ENCODE results near the gene HOXA9. TPM values are rescaled to one million over a fixed set of nuclear protein-coding genes. Genes with fewer than 3 reads are reported as not detected.

HOXA9 gene
- polyA plus RNA-seq, 1 donor from 2014 or later: not detected

- TF ChIP-seq RAD21 (conservative IDR thresholded peaks at IDR 0.05) (no peak), SMC3 (conservative IDR thresholded peaks at IDR 0.05; ENCODE audit: poor library complexity) (no peak), EP300 (conservative IDR thresholded peaks at IDR 0.05; ENCODE audit: poor library complexity, severe bottlenecking) (no peak)
- Histone ChIP-seq H3F3A (ENCODE audit: insufficient read depth, low read length, poor library complexity, severe bottlenecking) (no peaks in the 10 kb centered on the region), H3K27ac (ENCODE audit: low read length) (no peak overlapping the region), H4K20me1 (ENCODE audit: insufficient read depth) (no peaks in the 10 kb centered on the region), H3K4me3 (ENCODE audit: low read length) (no peak overlapping the region), H3K4me2 (ENCODE audit: low read length) (no peak overlapping the region), H3K79me2 (replicated peaks; ENCODE audit: insufficient read depth, low read length) (no peaks in the 10 kb centered on the region), H3K9me2 (ENCODE audit: insufficient read depth, low read length) (no peaks in the 10 kb centered on the region), H3K9ac (ENCODE audit: low read length) (no peak overlapping the region), H3K27me3 (ENCODE audit: insufficient read depth, low read depth, low read length) (peaks cover 99% of the 10 kb centered on the region), H3K36me3 (ENCODE audit: insufficient read depth, low read length) (no peaks in the 10 kb centered on the region), H2AFZ (ENCODE audit: low read depth, low read length) (no peak overlapping the region), H3K9me3 (ENCODE audit: low read length) (peaks cover 32% of the 10 kb centered on the region)
These were observed 8.2 kb downstream of the HOXA9 start for GRCh38 chr7:27156916-27157701.

DNA sequence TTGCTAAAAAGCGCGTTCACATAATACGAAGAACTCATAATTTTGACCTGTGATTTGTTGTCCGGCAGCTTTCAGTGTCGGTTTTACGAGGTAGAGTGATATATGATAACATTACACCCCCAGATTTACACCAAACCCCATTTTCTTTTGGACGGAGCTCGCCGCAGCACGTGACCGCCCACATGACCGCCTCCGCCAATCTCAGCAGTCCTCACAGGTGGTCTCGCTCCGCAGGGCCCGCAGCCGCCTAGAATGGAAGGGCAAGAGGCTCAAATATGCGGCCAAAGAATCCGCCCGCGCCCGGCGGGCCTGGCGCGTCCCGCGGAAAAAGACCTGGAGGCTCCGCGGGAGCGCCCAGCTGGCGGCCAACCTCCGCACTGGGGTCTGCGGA is 8.8 kb downstream of the HOXA9 start, which contains the start of gene HOXA7:
TSS of gene HOXA7 (minus strand) at position 168 of the 391 bp plus-strand sequence. CDS start at position 38, 130 bp downstream.
- peak within 1 kb of the TSS; percentile 25 for H3K4me3 ChIP-seq (ENCODE audit: low read length)
- H3F3A ChIP-seq (ENCODE audit: insufficient read depth, low read length, poor library complexity, severe bottlenecking): no peaks in the 10 kb centered on the region
- H3K4me2 ChIP-seq (ENCODE audit: low read length): no peak within 1 kb of the TSS
- H3K9me3 ChIP-seq (ENCODE audit: low read length): peaks cover 37% of the 10 kb centered on the region
- no peak for TF ChIP-seq EP300 (conservative IDR thresholded peaks at IDR 0.05; ENCODE audit: poor library complexity, severe bottlenecking)
- no peak for TF ChIP-seq POLR2AphosphoS5 (IDR thresholded peaks at IDR 0.05)
- TF ChIP-seq RAD21 (conservative IDR thresholded peaks at IDR 0.05): no peak
- no peak for TF ChIP-seq CTCF (IDR thresholded peaks at IDR 0.05; ENCODE audit: poor library complexity, severe bottlenecking)
- no peak for TF ChIP-seq EZH2 (IDR thresholded peaks at IDR 0.05; ENCODE audit: borderline replicate concordance, insufficient read depth, low read length, poor library complexity, severe bottlenecking)
- TF ChIP-seq TAF1 (IDR thresholded peaks at IDR 0.05; ENCODE audit: low read depth): no peak
- no peak for TF ChIP-seq MXI1 (conservative IDR thresholded peaks at IDR 0.05; ENCODE audit: poor library complexity, severe bottlenecking)
- H3K36me3 ChIP-seq (ENCODE audit: insufficient read depth, low read length): no peaks in the 10 kb centered on the region
- H2AFZ ChIP-seq (ENCODE audit: low read depth, low read length): no peak within 1 kb of the TSS
- peaks cover 99% of the 10 kb centered on the region for H3K27me3 ChIP-seq (ENCODE audit: insufficient read depth, low read depth, low read length)
- H3K9ac ChIP-seq (ENCODE audit: low read length): no peak within 1 kb of the TSS
- no peak within 1 kb of the TSS for H3K27ac ChIP-seq (ENCODE audit: low read length)
- H4K20me1 ChIP-seq (ENCODE audit: insufficient read depth): no peaks in the 10 kb centered on the region
- no peaks in the 10 kb centered on the region for H3K9me2 ChIP-seq (ENCODE audit: insufficient read depth, low read length)
- no peaks in the 10 kb centered on the region for H3K79me2 ChIP-seq (replicated peaks; ENCODE audit: insufficient read depth, low read length)

- no peaks in the 10 kb centered on the region for H3F3A ChIP-seq (ENCODE audit: insufficient read depth, low read length, poor library complexity, severe bottlenecking)
- H3K27ac ChIP-seq (ENCODE audit: low read length): no peak overlapping the region
- H3K79me2 ChIP-seq (replicated peaks; ENCODE audit: insufficient read depth, low read length): no peaks in the 10 kb centered on the region
- no peak for TF ChIP-seq CTCF (IDR thresholded peaks at IDR 0.05; ENCODE audit: poor library complexity, severe bottlenecking)
- peak; percentile 55 for TF ChIP-seq EZH2 (IDR thresholded peaks at IDR 0.05; ENCODE audit: borderline replicate concordance, insufficient read depth, low read length, poor library complexity, severe bottlenecking)
- no peak overlapping the region for H3K4me2 ChIP-seq (ENCODE audit: low read length)
- H3K9me3 ChIP-seq (ENCODE audit: low read length): peaks cover 37% of the 10 kb centered on the region
- H2AFZ ChIP-seq (ENCODE audit: low read depth, low read length): no peak overlapping the region
- no peaks in the 10 kb centered on the region for H3K36me3 ChIP-seq (ENCODE audit: insufficient read depth, low read length)
- no peaks in the 10 kb centered on the region for H3K9me2 ChIP-seq (ENCODE audit: insufficient read depth, low read length)
- peaks cover 99% of the 10 kb centered on the region for H3K27me3 ChIP-seq (ENCODE audit: insufficient read depth, low read depth, low read length)
- H3K4me3 ChIP-seq (ENCODE audit: low read length): peak overlapping the region; percentile 25
- no peak overlapping the region for H3K9ac ChIP-seq (ENCODE audit: low read length)
- no peaks in the 10 kb centered on the region for H4K20me1 ChIP-seq (ENCODE audit: insufficient read depth)
These were observed 9.4 kb downstream of the HOXA9 start for GRCh38 chr7:27155816-27156507.

Data from neural cell (in vitro differentiated cells).